Neural cell (in vitro differentiated cells): ENCODE results near the gene CTBP2. TPM values are rescaled to one million over a fixed set of nuclear protein-coding genes. Genes with fewer than 3 reads are reported as not detected.

ENCODE experiments used
- H2AFZ ChIP-seq: fragments of 200-600, 300-800 bp; sonication (generic), shearing (Covaris generic); 2 replicates; pipeline ENCODE4 v1.6.0; 2014; ENCODE audit warnings: low read depth, mild to moderate bottlenecking, antibody characterized with exemption, low read length, moderate library complexity
- H3F3A ChIP-seq: fragments of 200-600 bp; shearing (Covaris generic); 2 replicates; pipeline ENCODE4 v1.6.1; 2016; ENCODE audit warnings: mild to moderate bottlenecking, moderate library complexity, mixed read lengths, antibody characterized with exemption, low read length; ENCODE audit not compliant: insufficient read depth, poor library complexity, severe bottlenecking
- H3K27ac ChIP-seq: fragments of 200-600, 300-800 bp; sonication (generic), shearing (Covaris generic); 2 replicates; pipeline ENCODE4 v1.5.1; 2014; ENCODE audit warnings: mild to moderate bottlenecking, low read length, moderate library complexity
- H3K27me3 ChIP-seq: fragments of 300-800, 200-600 bp; sonication (generic), shearing (Covaris generic); 2 replicates; pipeline ENCODE4 v1.6.0; 2014; ENCODE audit warnings: mild to moderate bottlenecking, low read depth, low read length, moderate library complexity; ENCODE audit not compliant: insufficient read depth
- H3K36me3 ChIP-seq: fragments of 300-800, 200-600 bp; sonication (generic), shearing (Covaris generic); 2 replicates; pipeline ENCODE4 v1.5.1; 2014; ENCODE audit warnings: mild to moderate bottlenecking, antibody characterized with exemption, low read length, moderate library complexity; ENCODE audit not compliant: insufficient read depth
- H3K4me2 ChIP-seq: fragments of 300-800, 200-600 bp; sonication (generic), shearing (Covaris generic); 2 replicates; pipeline ENCODE4 v1.6.0; 2014; ENCODE audit warnings: mild to moderate bottlenecking, low read length
- H3K4me3 ChIP-seq: fragments of 300-800, 200-600 bp; sonication (generic), shearing (Covaris generic); 2 replicates; pipeline ENCODE4 v1.5.1; 2014; ENCODE audit warnings: mild to moderate bottlenecking, low read length, moderate library complexity
- H3K79me2 ChIP-seq: fragments of 200-600 bp; shearing (Covaris generic); replicated peaks from 2 replicates; pipeline ENCODE4 v1.6.0; 2014; ENCODE audit warnings: mild to moderate bottlenecking, low read length, moderate library complexity; ENCODE audit not compliant: insufficient read depth
- H3K9ac ChIP-seq: fragments of 300-800, 200-600 bp; sonication (generic), shearing (Covaris generic); 2 replicates; pipeline ENCODE4 v1.6.1; 2016; ENCODE audit warnings: mild to moderate bottlenecking, low read length, mixed read lengths
- H3K9me2 ChIP-seq: fragments of 200-600 bp; shearing (Covaris generic); 2 replicates; pipeline ENCODE4 v1.6.1; 2016; ENCODE audit warnings: mild to moderate bottlenecking, low read length, mixed read lengths; ENCODE audit not compliant: insufficient read depth
- H3K9me3 ChIP-seq: fragments of 200-600, 300-800 bp; sonication (generic), shearing (Covaris generic); 2 replicates; pipeline ENCODE4 v1.6.1; 2016; ENCODE audit warnings: mild to moderate bottlenecking, mixed run types, low read length, moderate library complexity, mixed read lengths
- H4K20me1 ChIP-seq: fragments of 200-600 bp; shearing (Covaris generic); 2 replicates; pipeline ENCODE4 v1.6.1; 2016; ENCODE audit warnings: mild to moderate bottlenecking, mixed run types; ENCODE audit not compliant: insufficient read depth
- CTCF ChIP-seq: fragments of 450-650 bp; IDR thresholded peaks from 2 replicates; pipeline ENCODE4 v1.5.1; 2014; ENCODE audit warnings: antibody characterized with exemption, mild to moderate bottlenecking, moderate library complexity; ENCODE audit not compliant: poor library complexity, severe bottlenecking
- EP300 ChIP-seq: fragments of 450-650 bp; conservative IDR thresholded peaks from 2 replicates; pipeline ENCODE4 v1.6.1; 2014; ENCODE audit warnings: antibody characterized with exemption, mild to moderate bottlenecking, moderate library complexity; ENCODE audit not compliant: poor library complexity, severe bottlenecking
- EZH2 ChIP-seq: fragments of 200-600, 300-800 bp; shearing (Covaris generic), sonication (generic); IDR thresholded peaks from 2 replicates; pipeline ENCODE4 v1.6.1; 2014; ENCODE audit warnings: antibody characterized with exemption, low read length, borderline replicate concordance, mild to moderate bottlenecking; ENCODE audit not compliant: insufficient read depth, poor library complexity, severe bottlenecking
- MXI1 ChIP-seq: fragments of 450-650 bp; conservative IDR thresholded peaks from 2 replicates; pipeline ENCODE4 v1.6.1; 2014; ENCODE audit warnings: antibody characterized with exemption, mild to moderate bottlenecking; ENCODE audit not compliant: poor library complexity, severe bottlenecking
- POLR2AphosphoS5 ChIP-seq: IDR thresholded peaks from 2 replicates; pipeline ENCODE4 v1.6.1; 2012
- RAD21 ChIP-seq: fragments of 450-650 bp; conservative IDR thresholded peaks from 2 replicates; pipeline ENCODE4 v1.6.1; 2014; ENCODE audit warnings: antibody characterized with exemption, mild to moderate bottlenecking, moderate library complexity
- REST ChIP-seq: IDR thresholded peaks from 2 replicates; pipeline ENCODE4 v1.6.1; 2012; ENCODE audit warnings: borderline replicate concordance
- SMC3 ChIP-seq: fragments of 450-650 bp; conservative IDR thresholded peaks from 2 replicates; pipeline ENCODE4 v1.6.1; 2014; ENCODE audit warnings: antibody characterized with exemption, mild to moderate bottlenecking, moderate library complexity; ENCODE audit not compliant: poor library complexity
- TAF1 ChIP-seq: IDR thresholded peaks from 2 replicates; pipeline ENCODE4 v1.6.1; 2012; ENCODE audit warnings: low read depth
- polyA plus RNA-seq: library from polyadenylated mRNA; depleted of rRNA; stranded (reverse); fragments of >200 nt; gene quantifications from 2 replicates; pipeline ENCODE4 v1.2.3, GENCODE V29; 2014

Gene CTBP2
- polyA plus RNA-seq, 1 donor from 2014 or later: 59.5 TPM

GRCh38 chr10:125002047-125002422 lies 158.3 kb downstream of the CTBP2 start:
- Histone ChIP-seq H3K36me3 (no peaks in the 10 kb centered on the region), H3K4me2 (no peak overlapping the region), H3K27ac (no peak overlapping the region), H2AFZ (no peak overlapping the region), H3K9me3 (no peaks in the 10 kb centered on the region), H3K4me3 (no peak overlapping the region), H3K79me2 (peaks cover 12% of the 10 kb centered on the region), H4K20me1 (no peaks in the 10 kb centered on the region), H3K9ac (no peak overlapping the region), H3K27me3 (no peaks in the 10 kb centered on the region), H3F3A (no peaks in the 10 kb centered on the region), H3K9me2 (no peaks in the 10 kb centered on the region)
- TF ChIP-seq CTCF (no peak), SMC3 (no peak), TAF1 (no peak)

GRCh38 chr10:125001313-125002046 lies 158.9 kb downstream of the CTBP2 start:
- Histone ChIP-seq H3K36me3 (no peaks in the 10 kb centered on the region), H3K4me3 (no peak overlapping the region), H3K4me2 (no peak overlapping the region), H4K20me1 (no peaks in the 10 kb centered on the region), H2AFZ (no peak overlapping the region), H3K9me3 (no peaks in the 10 kb centered on the region), H3K9ac (no peak overlapping the region), H3K79me2 (peaks cover 12% of the 10 kb centered on the region), H3K27me3 (no peaks in the 10 kb centered on the region), H3K27ac (no peak overlapping the region), H3F3A (no peaks in the 10 kb centered on the region), H3K9me2 (no peaks in the 10 kb centered on the region)
- TF ChIP-seq REST (no peak), POLR2AphosphoS5 (no peak), TAF1 (no peak), RAD21 (no peak), SMC3 (no peak), EP300 (no peak), MXI1 (no peak), EZH2 (no peak), CTCF (no peak)
